Fibroblast of lung (primary cell): ENCODE data around the gene RNF157. TPM values are rescaled to one million over a fixed set of nuclear protein-coding genes. Genes with fewer than 3 reads are reported as not detected.

Source experiments
- DNase-seq, 2 donors: peaks; one replicate each; pipeline versions ENCODE4 v3.0.0 to v3.0.0-alpha.2; 2010; ENCODE audit warnings: low read depth in 2 of 2
- H2AFZ ChIP-seq: 2 replicates; pipeline ENCODE4 v1.5.1; 2012; ENCODE audit warnings: low read length, control low read depth, inconsistent platforms
- H3K27ac ChIP-seq: 2 replicates; pipeline ENCODE4 v1.5.1; 2011; ENCODE audit warnings: low read length, control low read depth; ENCODE audit not compliant: insufficient read depth
- H3K27me3 ChIP-seq: 2 replicates; pipeline ENCODE4 v1.5.1; 2011; ENCODE audit warnings: mild to moderate bottlenecking, low read length; ENCODE audit not compliant: control insufficient read depth, insufficient read depth
- H3K36me3 ChIP-seq: 2 replicates; pipeline ENCODE4 v1.5.1; 2011; ENCODE audit warnings: low read length; ENCODE audit not compliant: control insufficient read depth, insufficient read depth
- H3K4me1 ChIP-seq: 2 replicates; pipeline ENCODE4 v1.5.1; 2011; ENCODE audit warnings: low read length; ENCODE audit not compliant: control insufficient read depth, insufficient read depth; ENCODE audit errors: extremely low read depth
- H3K4me2 ChIP-seq: 2 replicates; pipeline ENCODE4 v1.5.1; 2011; ENCODE audit warnings: low read length, control low read depth; ENCODE audit not compliant: insufficient read depth; ENCODE audit errors: extremely low read depth
- H3K4me3 ChIP-seq, 4 experiments: fragments of 200-600 bp in 1 of 4; sonication (generic) in 1 of 4; replicated peaks in 1 of 4; 2 replicates each; pipeline ENCODE4 v1.5.1; 2011 to 2016; ENCODE audit warnings: low read length in 4 of 4, low read depth in 3 of 4, mild to moderate bottlenecking in 3 of 4, control low read depth in 2 of 4, inconsistent platforms in 1 of 4, mixed read lengths in 1 of 4; ENCODE audit not compliant: insufficient read depth in 1 of 4; ENCODE audit errors: control extremely low read depth in 1 of 4
- H3K79me2 ChIP-seq: 2 replicates; pipeline ENCODE4 v1.5.1; 2012; ENCODE audit warnings: mild to moderate bottlenecking, low read length, inconsistent platforms; ENCODE audit not compliant: control insufficient read depth, insufficient read depth
- H3K9ac ChIP-seq: 2 replicates; pipeline ENCODE4 v1.5.1; 2011; ENCODE audit warnings: mild to moderate bottlenecking, low read length, control low read depth; ENCODE audit not compliant: insufficient read depth
- H3K9me3 ChIP-seq: 2 replicates; pipeline ENCODE4 v1.5.1; 2012; ENCODE audit warnings: low read depth, low read length; ENCODE audit not compliant: control insufficient read depth, insufficient read depth
- H4K20me1 ChIP-seq: 2 replicates; pipeline ENCODE4 v1.5.1; 2011; ENCODE audit warnings: low read length; ENCODE audit not compliant: control insufficient read depth, insufficient read depth; ENCODE audit errors: extremely low read depth
- EZH2 ChIP-seq: IDR thresholded peaks from 2 replicates; pipeline ENCODE4 v1.5.1; 2012; ENCODE audit warnings: low read length, control low read depth, mild to moderate bottlenecking; ENCODE audit errors: missing control alignments
- polyA plus RNA-seq, 2 donors: library from polyadenylated mRNA; depleted of rRNA in 1 of 2; stranded (reverse) in 1 of 2; unstranded in 1 of 2; fragments of >200 nt; gene quantifications; 2 replicates each; pipeline ENCODE4 v1.2.1, GENCODE V29; 2011 to 2012; ENCODE audit warnings: missing spikeins in 1 of 2
- total RNA-seq: library from RNA; depleted of rRNA; stranded (reverse); fragments of >200 nt; gene quantifications from 2 replicates; pipeline ENCODE4 v1.2.1, GENCODE V29; 2014
- TF ChIP-seq, protein P1 (sequence below), 2 donors: IDR thresholded peaks in 1 of 2; conservative IDR thresholded peaks in 1 of 2; 1 replicate in 1 of 2; 2 replicates in 1 of 2; pipeline ENCODE4 v1.5.1; 2011 to 2012; ENCODE audit warnings: low read length in 2 of 2, control low read depth in 1 of 2, inconsistent platforms in 1 of 2, low read depth in 1 of 2, mild to moderate bottlenecking in 1 of 2

Gene RNF157
- total and polyA plus RNA-seq, 2 donors (not counting 1 experiment from before 2014, with no cell fraction given) = 2.0 to 3.1 TPM

DNA sequence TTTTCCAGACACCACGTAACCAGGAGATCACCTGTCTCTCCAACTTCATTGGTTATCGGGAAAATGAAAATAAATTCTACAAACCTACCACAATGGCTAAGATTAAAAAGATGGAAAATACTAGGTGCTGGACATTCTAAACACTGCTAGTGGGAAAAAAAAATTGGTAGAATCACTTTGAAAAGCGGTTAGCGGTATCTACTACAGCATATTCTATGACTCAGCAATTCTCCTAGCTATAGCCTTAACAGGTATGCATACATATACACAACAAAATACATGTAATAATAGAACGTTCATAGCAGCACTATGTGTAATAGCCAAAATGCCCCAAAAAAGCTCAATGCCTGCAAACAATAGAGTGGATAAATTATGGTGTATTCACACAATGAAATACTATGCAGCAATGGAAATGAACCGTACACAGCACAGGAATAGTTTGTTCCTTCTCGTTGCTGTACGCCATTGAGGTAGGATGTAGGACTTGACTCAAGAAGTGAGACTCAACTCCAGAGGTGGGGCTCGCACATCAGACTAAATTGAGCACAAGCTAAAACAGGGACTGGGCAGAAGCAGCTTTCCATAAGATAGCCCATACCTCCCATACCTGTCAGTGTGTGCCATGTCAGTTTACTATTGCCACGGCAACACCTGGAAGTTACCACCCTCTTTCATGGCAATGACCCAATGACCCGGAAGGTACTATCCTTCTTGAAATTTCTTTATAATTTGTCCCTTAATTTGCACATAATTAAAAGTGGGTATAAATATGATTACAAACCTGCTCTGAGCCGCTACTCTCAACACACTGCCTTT is 44.8 kb downstream of the RNF157 start:
- TF ChIP-seq, protein P1, sequence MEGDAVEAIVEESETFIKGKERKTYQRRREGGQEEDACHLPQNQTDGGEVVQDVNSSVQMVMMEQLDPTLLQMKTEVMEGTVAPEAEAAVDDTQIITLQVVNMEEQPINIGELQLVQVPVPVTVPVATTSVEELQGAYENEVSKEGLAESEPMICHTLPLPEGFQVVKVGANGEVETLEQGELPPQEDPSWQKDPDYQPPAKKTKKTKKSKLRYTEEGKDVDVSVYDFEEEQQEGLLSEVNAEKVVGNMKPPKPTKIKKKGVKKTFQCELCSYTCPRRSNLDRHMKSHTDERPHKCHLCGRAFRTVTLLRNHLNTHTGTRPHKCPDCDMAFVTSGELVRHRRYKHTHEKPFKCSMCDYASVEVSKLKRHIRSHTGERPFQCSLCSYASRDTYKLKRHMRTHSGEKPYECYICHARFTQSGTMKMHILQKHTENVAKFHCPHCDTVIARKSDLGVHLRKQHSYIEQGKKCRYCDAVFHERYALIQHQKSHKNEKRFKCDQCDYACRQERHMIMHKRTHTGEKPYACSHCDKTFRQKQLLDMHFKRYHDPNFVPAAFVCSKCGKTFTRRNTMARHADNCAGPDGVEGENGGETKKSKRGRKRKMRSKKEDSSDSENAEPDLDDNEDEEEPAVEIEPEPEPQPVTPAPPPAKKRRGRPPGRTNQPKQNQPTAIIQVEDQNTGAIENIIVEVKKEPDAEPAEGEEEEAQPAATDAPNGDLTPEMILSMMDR (conservative IDR thresholded peaks at IDR 0.05 in 1 of 2, IDR thresholded peaks at IDR 0.05 in 1 of 2; ENCODE audit: low read depth in 1 of 2, low read length in 2 of 2) = no peak
- no peak for TF ChIP-seq EZH2

DNA sequence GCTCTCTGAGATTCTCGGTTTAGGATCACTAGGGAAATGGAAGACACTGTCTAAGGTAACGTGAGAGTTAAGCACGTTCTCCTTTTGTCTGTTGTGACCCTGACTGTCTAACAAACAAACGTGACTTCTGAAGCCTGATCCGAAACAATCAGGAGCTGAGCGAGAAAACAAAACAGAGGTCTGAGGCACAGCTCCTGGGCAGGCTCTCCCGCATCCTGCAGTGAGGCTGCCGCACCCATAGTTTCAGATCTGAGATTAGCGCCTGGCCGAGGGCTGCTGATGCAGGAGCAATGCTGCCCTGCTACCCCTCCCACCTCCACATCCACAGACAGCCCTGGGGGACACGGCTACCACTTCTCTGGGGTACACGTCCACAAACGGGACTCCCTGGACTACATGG is 46.7 kb downstream of the RNF157 start:
- Histone ChIP-seq H3K9ac (no peak overlapping the region), H2AFZ (no peak overlapping the region)

More for the DNA sequence above, 44.8 kb downstream of the RNF157 start:
- Histone ChIP-seq H3K4me1 (no peaks in the 10 kb centered on the region), H3K79me2 (no peaks in the 10 kb centered on the region), H3K27me3 (no peaks in the 10 kb centered on the region), H3K36me3 (no peaks in the 10 kb centered on the region), H3K4me2 (no peak overlapping the region), H3K9me3 (no peaks in the 10 kb centered on the region), H3K9ac (no peak overlapping the region), H2AFZ (no peak overlapping the region), H3K27ac (no peak overlapping the region), H4K20me1 (no peaks in the 10 kb centered on the region), H3K4me3 (no peak overlapping the region)
- no peak for DNase-seq

DNA sequence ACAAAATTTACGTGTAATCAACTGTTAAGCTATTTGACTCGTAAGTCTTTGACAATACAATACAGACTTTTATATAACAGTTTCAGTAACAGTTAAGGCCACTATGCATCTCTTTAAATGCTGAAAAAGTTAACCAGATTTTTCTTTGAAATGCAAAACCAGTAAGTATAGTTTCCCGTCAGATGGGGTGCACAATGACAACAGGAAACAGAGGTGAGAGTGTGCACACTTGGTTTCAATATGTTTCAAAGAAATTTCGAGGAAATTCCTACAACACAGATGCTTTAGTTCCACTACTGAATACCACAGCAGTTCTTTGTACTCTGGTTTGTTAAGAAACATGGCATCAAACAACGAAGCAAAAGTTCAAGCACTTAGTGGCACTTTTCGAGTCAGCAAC is 48.4 kb downstream of the RNF157 start:
- TF ChIP-seq, protein P1 (conservative IDR thresholded peaks at IDR 0.05 in 1 of 2, IDR thresholded peaks at IDR 0.05 in 1 of 2; ENCODE audit: low read depth in 1 of 2, low read length in 2 of 2) = no peak
- no peak for TF ChIP-seq EZH2

More for the DNA sequence above, 46.7 kb downstream of the RNF157 start:
- Histone ChIP-seq H3K36me3 (no peaks in the 10 kb centered on the region), H3K9me3 (no peaks in the 10 kb centered on the region), H3K27me3 (peaks cover 4% of the 10 kb centered on the region), H3K4me1 (no peaks in the 10 kb centered on the region), H3K4me3 (no peak overlapping the region), H4K20me1 (no peaks in the 10 kb centered on the region), H3K27ac (no peak overlapping the region), H3K79me2 (no peaks in the 10 kb centered on the region), H3K4me2 (no peak overlapping the region)
- DNase-seq = no peak
- TF ChIP-seq EZH2 = no peak
- TF ChIP-seq, protein P1 (conservative IDR thresholded peaks at IDR 0.05 in 1 of 2, IDR thresholded peaks at IDR 0.05 in 1 of 2; ENCODE audit: low read depth in 1 of 2, low read length in 2 of 2) = no peak

More for the DNA sequence above, 48.4 kb downstream of the RNF157 start:
- Histone ChIP-seq H4K20me1 (no peaks in the 10 kb centered on the region), H2AFZ (no peak overlapping the region), H3K79me2 (no peaks in the 10 kb centered on the region), H3K4me2 (no peak overlapping the region), H3K4me1 (no peaks in the 10 kb centered on the region), H3K4me3 (no peak overlapping the region), H3K27me3 (peaks cover 4% of the 10 kb centered on the region), H3K36me3 (no peaks in the 10 kb centered on the region), H3K27ac (no peak overlapping the region), H3K9ac (no peak overlapping the region), H3K9me3 (no peaks in the 10 kb centered on the region)
- no peak for DNase-seq
